DMS153 treated with DMSO at 0.1 percent for 48 hours (cell line): ENCODE measurements around the gene BRSK2.
"Not testable (repeated sequence)": the region's sequence is repeated elsewhere in the genome, so short reads cannot be mapped to it uniquely, and the experiment has no call there.

Experiments used
- DNase-seq: peaks from one replicate; lab custom pipeline; 2025; ENCODE audit not compliant: unreplicated experiment; lab: John Stamatoyannopoulos, UW

BRSK2 gene

GRCh38 chr11:1407668-1408067 is 17.9 kb downstream of the BRSK2 start:
- no peak for DNase-seq

DNA sequence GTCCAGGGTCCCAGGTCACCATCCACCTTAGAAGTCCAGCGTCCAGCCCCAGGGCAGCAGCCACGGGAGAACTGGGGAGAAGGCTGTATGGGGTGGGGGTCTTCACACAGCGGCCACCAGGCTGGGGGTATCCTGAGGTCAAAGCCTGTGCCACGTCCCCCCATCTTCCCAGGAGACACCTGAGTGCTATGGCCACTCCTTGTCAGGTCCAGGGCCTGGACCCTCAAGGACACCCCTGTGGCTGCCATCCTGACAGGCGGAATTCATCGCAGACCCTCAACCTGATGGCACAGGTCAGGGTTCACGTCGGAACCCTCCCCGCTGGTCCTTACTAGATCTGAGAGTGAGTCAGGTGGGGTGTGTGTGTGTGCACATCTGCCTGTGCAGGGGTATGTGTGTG is 18.6 kb downstream of the BRSK2 start:
- no peak for DNase-seq

- no peak for DNase-seq
Observed at GRCh38 chr11:1409108-1409851, 19.5 kb downstream of the BRSK2 start.

DNA sequence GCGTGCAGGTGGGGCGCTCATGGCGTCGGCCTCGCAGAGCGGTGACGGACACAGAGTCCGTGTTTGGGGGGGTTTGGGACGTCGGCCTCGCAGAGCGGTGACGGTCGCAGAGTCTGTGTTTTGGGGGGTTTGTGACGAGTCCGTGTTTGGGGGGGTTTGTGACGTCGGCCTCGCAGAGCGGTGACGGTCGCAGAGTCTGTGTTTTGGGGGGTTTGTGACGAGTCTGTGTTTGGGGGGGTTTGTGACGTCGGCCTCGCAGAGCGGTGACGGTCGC is 20.1 kb downstream of the BRSK2 start:
- DNase-seq, result not testable (repeated sequence)

DNA sequence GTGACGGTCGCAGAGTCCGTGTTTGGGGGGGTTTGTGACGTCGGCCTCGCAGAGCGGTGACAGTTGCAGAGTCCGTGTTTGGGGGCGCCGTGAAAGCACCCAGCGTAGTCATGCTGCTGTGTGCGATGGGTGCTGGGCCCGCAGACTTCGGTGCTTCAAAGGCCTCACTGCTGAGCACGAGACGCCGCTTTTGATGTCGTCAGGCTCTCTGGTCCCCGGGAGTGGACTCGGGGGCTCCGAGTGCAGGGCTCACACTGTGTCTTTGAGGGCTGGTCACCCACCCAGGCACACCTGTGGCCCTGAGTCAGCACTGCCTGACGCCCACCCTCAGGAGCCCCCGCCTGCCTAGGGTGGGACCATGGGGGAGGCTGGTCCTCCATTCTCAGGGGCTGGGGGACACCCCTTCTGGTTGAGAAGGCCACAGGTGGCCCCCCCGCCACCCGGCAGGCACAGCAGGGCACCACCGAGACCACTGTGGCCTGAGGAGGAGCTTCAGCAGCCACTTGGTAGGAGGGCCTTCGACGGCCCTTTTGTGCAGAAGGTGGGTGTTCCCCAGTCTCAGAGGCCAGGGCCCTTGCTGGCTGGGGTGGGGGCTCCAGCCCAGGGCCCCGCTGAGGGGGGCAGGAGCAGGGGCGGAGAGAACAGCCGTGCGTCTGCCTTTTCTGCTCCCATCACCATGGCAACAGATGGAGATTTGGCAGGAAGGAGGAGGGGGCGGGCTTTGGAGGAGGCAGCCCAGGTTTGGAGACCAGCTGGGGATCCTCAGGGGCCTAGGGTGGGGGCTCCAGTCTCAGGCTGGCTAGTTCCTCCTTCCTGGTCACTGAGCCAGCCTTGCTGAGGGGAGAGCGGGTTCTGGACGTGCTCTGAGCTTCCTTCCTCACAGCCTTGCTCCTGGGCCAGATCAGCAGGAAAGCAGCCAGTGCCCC is 20.9 kb downstream of the BRSK2 start:
- DNase-seq, result no peak

GRCh38 chr11:1411301-1411700 is 21.6 kb downstream of the BRSK2 start:
- no peak for DNase-seq

DNA sequence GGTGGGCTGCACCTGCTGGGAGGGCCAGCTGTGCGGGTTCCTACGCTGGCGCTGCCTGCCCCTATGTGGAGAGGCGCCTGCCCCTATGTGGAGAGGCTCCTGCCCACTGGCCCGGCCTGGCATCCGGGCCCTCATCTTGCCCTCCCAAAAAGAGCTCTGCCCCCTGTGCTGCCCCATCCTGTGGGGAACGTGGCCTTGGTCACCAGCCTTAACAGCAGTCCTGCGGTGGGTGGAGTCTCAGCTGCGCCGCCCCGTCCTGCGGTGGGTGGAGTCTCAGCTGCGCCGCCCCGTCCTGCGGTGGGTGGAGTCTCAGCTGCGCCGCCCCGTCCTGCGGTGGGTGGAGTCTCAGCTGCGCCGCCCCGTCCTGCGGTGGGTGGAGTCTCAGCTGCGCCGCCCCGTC is 22.0 kb downstream of the BRSK2 start:
- DNase-seq, result not testable (repeated sequence)

- DNase-seq, result no peak
Observed at GRCh38 chr11:1412377-1413095, 22.8 kb downstream of the BRSK2 start.

- no peak for DNase-seq
Observed at GRCh38 chr11:1414650-1415049, 24.9 kb downstream of the BRSK2 start.

DNA sequence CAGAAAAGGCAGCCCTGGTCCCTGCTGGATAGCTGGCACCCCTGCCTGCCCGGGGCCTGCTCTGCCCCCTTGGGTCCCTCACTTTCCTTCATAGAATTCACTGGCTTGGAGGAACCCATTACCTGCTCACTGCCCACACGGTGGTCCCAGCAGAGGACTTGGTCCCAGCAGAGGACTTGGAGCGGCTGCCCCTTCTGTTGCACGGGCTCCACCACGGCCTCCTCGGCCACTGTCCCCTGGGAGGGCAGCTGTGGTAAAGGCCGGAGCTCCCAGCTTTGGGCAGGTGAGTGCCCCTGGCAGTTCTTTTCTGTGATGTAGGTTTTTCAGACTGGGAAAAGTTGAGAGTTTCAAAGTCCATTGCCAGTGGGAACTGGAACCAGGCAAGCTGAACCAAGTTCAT is 25.9 kb downstream of the BRSK2 start:
- no peak for DNase-seq

DNA sequence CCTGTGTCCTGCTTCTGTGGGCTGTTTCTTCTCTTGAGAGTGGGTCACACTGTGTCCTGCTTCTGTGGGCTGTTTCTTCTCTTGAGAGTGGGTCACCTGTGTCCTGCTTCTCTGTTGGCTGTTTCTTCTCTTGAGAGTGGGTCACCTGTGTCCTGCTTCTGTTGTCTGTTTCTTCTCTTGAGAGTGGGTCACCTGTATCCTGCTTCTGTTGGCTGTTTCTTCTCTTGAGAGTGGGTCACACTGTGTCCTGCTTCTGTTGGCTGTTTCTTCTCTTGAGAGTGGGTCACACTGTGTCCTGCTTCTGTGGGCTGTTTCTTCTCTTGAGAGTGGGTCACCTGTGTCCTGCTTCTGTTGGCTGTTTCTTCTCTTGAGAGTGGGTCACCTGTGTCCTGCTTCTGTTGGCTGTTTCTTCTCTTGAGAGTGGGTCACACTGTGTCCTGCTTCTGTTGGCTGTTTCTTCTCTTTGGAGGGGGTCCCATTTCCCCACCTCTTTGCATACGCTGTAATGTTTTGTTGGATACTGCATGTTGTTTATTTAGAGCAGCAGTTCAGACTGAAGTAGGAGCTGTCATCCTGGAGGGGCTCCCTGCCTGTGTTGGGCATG is 28.6 kb downstream of the BRSK2 start:
- not testable (repeated sequence) for DNase-seq

GRCh38 chr11:1419811-1420210 is 30.1 kb downstream of the BRSK2 start:
- DNase-seq, result no peak

DNA sequence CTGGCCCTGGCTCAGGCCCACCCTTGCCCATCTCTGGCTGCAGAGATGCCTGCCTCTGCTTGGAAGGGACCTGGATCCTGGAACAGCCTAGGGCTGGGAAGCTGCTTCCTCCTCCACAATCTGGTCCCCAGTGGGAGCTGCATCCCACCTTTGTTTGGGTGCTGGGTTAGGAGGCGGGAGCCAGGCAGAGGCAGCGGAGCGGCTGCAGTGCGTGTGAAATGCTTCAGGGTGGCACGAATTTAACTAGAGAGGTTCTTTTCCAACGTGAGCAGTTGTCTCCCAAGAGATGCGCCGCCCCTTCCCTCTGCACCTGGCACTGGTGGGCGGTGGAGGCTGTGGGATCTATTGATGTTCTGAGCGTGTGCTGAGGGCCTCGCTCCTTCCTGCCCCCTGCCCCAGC is 31.6 kb downstream of the BRSK2 start:
- no peak for DNase-seq

- DNase-seq, result no peak
Observed at GRCh38 chr11:1422481-1422880, 32.7 kb downstream of the BRSK2 start.

- no peak for DNase-seq
Observed at GRCh38 chr11:1422981-1423380, 33.2 kb downstream of the BRSK2 start.

- DNase-seq, result not testable (repeated sequence)
Observed at GRCh38 chr11:1423406-1423805, 33.7 kb downstream of the BRSK2 start.

DNA sequence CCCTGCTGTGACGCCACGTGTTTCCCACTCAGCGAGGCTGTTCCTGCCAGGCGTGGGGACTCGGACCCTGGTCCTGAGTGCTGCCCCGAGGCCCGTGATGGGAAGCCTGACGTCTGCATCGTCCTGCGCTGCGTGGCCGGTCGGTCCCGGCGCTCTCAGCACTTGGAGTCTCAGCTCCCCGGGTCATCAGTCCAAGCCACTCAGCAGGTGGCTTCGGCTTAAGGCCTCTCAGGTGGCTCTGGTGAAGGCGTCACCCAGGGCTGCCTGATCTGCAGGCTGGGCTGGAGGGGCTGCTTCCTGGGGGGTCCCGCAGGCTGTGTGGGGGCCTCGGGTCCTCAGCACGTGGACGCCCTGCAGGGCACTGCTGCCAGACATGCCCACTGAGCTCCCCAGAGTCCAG is 35.3 kb downstream of the BRSK2 start:
- no peak for DNase-seq

DNA sequence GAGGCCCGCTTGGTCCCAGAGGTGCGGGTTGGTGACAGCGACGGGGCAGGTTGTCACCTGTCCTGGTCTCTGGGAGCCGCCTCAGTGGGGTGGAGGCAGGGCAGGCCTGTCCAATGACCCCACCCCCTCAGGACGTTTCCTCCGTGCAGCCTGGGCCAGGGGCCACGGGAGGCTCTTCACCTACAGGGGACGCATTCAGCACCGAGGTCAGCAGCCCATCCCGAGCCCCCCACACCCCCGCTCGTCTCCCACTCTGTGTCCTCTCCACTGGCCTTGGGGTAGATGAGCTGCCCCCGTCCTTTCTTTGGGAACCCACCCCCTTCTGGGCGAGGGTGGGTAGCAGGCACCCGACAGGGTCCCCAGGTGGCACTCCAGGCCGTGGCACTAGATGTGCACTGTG is 35.7 kb downstream of the BRSK2 start:
- no peak for DNase-seq

- DNase-seq, result no peak
Observed at GRCh38 chr11:1428762-1429316, 39.1 kb downstream of the BRSK2 start.

DNA sequence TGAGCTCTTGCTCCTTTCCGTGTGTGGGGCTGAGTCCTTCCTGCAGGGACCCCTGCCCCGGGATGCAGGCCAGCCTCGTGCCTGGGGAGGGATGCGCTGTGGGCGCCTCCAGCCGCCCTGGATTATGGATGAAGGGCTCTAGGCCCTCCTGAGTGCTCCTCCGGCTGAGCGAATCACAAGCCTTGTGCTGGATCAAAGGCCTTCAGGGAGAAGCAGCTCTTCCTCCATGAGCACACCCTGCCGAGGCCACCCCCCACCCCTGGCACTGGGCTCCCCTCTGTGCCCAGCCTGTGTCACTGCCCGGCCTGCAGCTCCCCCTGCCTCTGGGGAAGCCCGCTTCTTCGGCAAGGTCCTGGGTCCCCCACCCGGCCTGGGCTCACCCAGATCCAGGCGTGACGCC is 43.8 kb downstream of the BRSK2 start:
- DNase-seq, result no peak

DNA sequence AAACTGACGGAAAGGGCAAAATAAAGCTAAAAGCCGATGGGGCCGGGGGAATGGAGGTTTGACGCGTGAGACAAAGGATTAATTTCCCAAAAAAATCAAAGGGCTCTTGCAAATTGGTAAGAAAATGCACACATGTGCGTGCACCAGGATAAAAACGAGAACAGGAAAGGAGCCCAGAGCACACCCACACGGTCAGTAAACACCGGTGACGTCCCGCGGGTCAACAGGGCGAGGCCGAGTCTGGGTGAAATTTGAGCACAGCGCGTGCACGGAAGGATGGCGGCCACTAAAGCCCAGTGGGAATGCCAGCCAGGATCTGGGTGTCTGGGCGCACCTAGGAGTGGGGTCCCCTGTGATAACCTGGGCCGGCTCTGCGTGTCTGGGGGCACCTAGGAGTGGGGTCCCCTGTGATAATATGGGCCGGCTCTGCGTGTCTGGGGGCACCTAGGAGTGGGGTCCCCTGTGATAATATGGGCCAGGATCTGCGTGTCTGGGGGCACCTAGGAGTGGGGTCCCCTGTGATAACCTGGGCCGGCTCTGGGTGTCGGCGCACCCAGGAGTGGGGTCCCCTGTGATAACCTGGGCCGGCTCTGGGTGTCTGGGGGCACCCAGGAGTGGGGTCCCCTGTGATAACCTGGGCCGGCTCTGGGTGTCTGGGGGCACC is 44.4 kb downstream of the BRSK2 start:
- DNase-seq, result no peak
